HepG2 (cell line): Measurements from ENCODE around the gene DNMT3A. TPM values are rescaled to one million over a fixed set of nuclear protein-coding genes. Genes with fewer than 3 reads are reported as not detected.

Experiments
- ATF7-NPFF ChIP-seq: sonication (generic); formaldehyde crosslinking; IDR thresholded peaks from 2 replicates; pipeline ENCODE4 v1.8.1; 2023; ENCODE audit warnings: mild to moderate bottlenecking, low read depth, missing genetic modification reagents, moderate library complexity
- FIP1L1 ChIP-seq: fragments of 200-400 bp; formaldehyde crosslinking; IDR thresholded peaks from 2 replicates; pipeline ENCODE4 v1.6.1; 2018; ENCODE audit warnings: low read depth, mild to moderate bottlenecking, low read length, moderate library complexity, borderline replicate concordance; ENCODE audit not compliant: insufficient read depth
- HOXA3 ChIP-seq: sonication (generic); formaldehyde crosslinking; IDR thresholded peaks from 2 replicates; pipeline ENCODE4 v1.5.0; 2020; ENCODE audit warnings: missing genetic modification reagents
- KDM5B ChIP-seq: sonication (generic); formaldehyde crosslinking; IDR thresholded peaks from 2 replicates; pipeline ENCODE4 v1.4.0; 2020; ENCODE audit warnings: missing genetic modification reagents, mild to moderate bottlenecking, borderline replicate concordance
- NR2F1 ChIP-seq, 2 experiments: fragments of 450-650 bp in 1 of 2; formaldehyde crosslinking in 1 of 2; IDR thresholded peaks; 2 replicates each; pipeline versions ENCODE4 v1.5.0 to v1.6.1; 2016 to 2020; ENCODE audit warnings: mild to moderate bottlenecking in 1 of 2, missing compliant biosample characterization in 1 of 2, missing genetic modification reagents in 1 of 2, moderate library complexity in 1 of 2
- PLRG1 ChIP-seq: fragments of 450-650 bp; conservative IDR thresholded peaks from 2 replicates; pipeline ENCODE4 v1.6.1; 2016
- RCOR2 ChIP-seq: IDR thresholded peaks from 2 replicates; pipeline ENCODE4 v1.6.1; 2016; ENCODE audit warnings: missing biosample characterization, missing genetic modification reagents
- SAFB2 ChIP-seq: sonication (generic); formaldehyde crosslinking; IDR thresholded peaks from 2 replicates; pipeline ENCODE4 v1.5.1; 2020; ENCODE audit warnings: missing genetic modification reagents, low read depth, mild to moderate bottlenecking, borderline replicate concordance
- SAP130 ChIP-seq: IDR thresholded peaks from 2 replicates; pipeline ENCODE4 v1.6.1; 2016; ENCODE audit warnings: low read depth
- SCMH1 ChIP-seq: sonication (generic); formaldehyde crosslinking; IDR thresholded peaks from 2 replicates; pipeline ENCODE4 v1.9.0; 2021; ENCODE audit warnings: missing genetic modification reagents, mild to moderate bottlenecking, borderline replicate concordance
- SIN3A ChIP-seq: IDR thresholded peaks from 2 replicates; pipeline ENCODE4 v1.6.1; 2011; ENCODE audit warnings: low read depth, mild to moderate bottlenecking, control low read depth, low read length, borderline replicate concordance
- SOX6 ChIP-seq, 2 experiments: fragments of 450-650 bp in 1 of 2; sonication (generic) in 1 of 2; formaldehyde crosslinking in 1 of 2; IDR thresholded peaks; 2 replicates each; pipeline versions ENCODE4 v1.4.0 to v1.6.1; 2017 to 2020; ENCODE audit warnings: antibody characterized with exemption in 1 of 2, mild to moderate bottlenecking in 1 of 2, missing genetic modification reagents in 1 of 2
- SRF ChIP-seq: IDR thresholded peaks from 2 replicates; pipeline ENCODE4 v1.6.1; 2011; ENCODE audit warnings: mild to moderate bottlenecking, low read depth, low read length, moderate library complexity
- SSRP1 ChIP-seq: IDR thresholded peaks from 2 replicates; pipeline ENCODE4 v1.6.1; 2016; ENCODE audit warnings: control low read depth
- YEATS4 ChIP-seq: sonication (generic); formaldehyde crosslinking; IDR thresholded peaks from 2 replicates; pipeline ENCODE4 v1.4.0; 2020; ENCODE audit warnings: missing genetic modification reagents, borderline replicate concordance
- ZC3H4 ChIP-seq: sonication (generic); formaldehyde crosslinking; IDR thresholded peaks from 2 replicates; pipeline ENCODE4 v1.4.0; 2020; ENCODE audit warnings: missing genetic modification reagents, borderline replicate concordance
- ZEB1 ChIP-seq: IDR thresholded peaks from 2 replicates; pipeline ENCODE4 v1.6.1; 2012; ENCODE audit warnings: mild to moderate bottlenecking, low read depth, inconsistent platforms; ENCODE audit not compliant: insufficient replicate concordance
- ZKSCAN5 ChIP-seq: sonication (generic); formaldehyde crosslinking; IDR thresholded peaks from 2 replicates; pipeline ENCODE4 v1.5.1; 2020; ENCODE audit warnings: mild to moderate bottlenecking, missing genetic modification reagents
- ZNF773 ChIP-seq: sonication (generic); formaldehyde crosslinking; IDR thresholded peaks from 2 replicates; pipeline ENCODE4 v1.4.0; 2020; ENCODE audit warnings: missing genetic modification reagents, borderline replicate concordance
- ZNF780A ChIP-seq: sonication (generic); formaldehyde crosslinking; IDR thresholded peaks from 2 replicates; pipeline ENCODE4 v1.8.0; 2022; ENCODE audit warnings: mild to moderate bottlenecking, missing genetic modification reagents, moderate library complexity
- ZNF816 ChIP-seq: sonication (generic); formaldehyde crosslinking; IDR thresholded peaks from 2 replicates; pipeline ENCODE4 v1.8.0; 2022; ENCODE audit warnings: missing genetic modification reagents, mild to moderate bottlenecking, borderline replicate concordance
- ZSCAN30 ChIP-seq: sonication (generic); formaldehyde crosslinking; IDR thresholded peaks from 2 replicates; pipeline ENCODE4 v1.5.0; 2020; ENCODE audit warnings: mild to moderate bottlenecking, missing genetic modification reagents
- polyA plus RNA-seq, 8 experiments: library from polyadenylated mRNA; depleted of rRNA in 3 of 8; stranded (reverse) in 7 of 8; unstranded in 1 of 8; fragments of >200 nt; fragmentation: Illumina TruSeq in 4 of 8; extraction: Trizol in 4 of 8; gene quantifications; 2 replicates each; pipeline versions ENCODE4 v1.2.1 to v1.2.3, GENCODE V29; 2011 to 2016; ENCODE audit warnings: low read depth in 4 of 8, missing spikeins in 1 of 8, mixed read lengths in 1 of 8; ENCODE audit not compliant: insufficient read depth in 1 of 8
- total RNA-seq, 5 experiments: library from RNA; depleted of rRNA; stranded (reverse); fragments of >200 nt; fragmentation: Illumina TruSeq; extraction: Trizol; gene quantifications; 2 replicates each; pipeline ENCODE4 v1.2.3, GENCODE V29; 2016; ENCODE audit warnings: low read depth in 1 of 5
- TF ChIP-seq, protein P1 (sequence below): IDR thresholded peaks from 2 replicates; pipeline ENCODE4 v1.6.1; 2016; ENCODE audit warnings: missing compliant biosample characterization, missing genetic modification reagents, borderline replicate concordance
- TF ChIP-seq, protein P2 (sequence below): sonication (generic); formaldehyde crosslinking; IDR thresholded peaks from 2 replicates; pipeline ENCODE4 v1.8.0; 2022; ENCODE audit warnings: mild to moderate bottlenecking, missing genetic modification reagents, borderline replicate concordance
- TF ChIP-seq, protein P3 (sequence below): sonication (generic); formaldehyde crosslinking; IDR thresholded peaks from 2 replicates; pipeline ENCODE4 v1.5.0; 2020; ENCODE audit warnings: missing genetic modification reagents, mild to moderate bottlenecking, borderline replicate concordance
- TF ChIP-seq, protein P4 (sequence below): sonication (generic); formaldehyde crosslinking; IDR thresholded peaks from 2 replicates; pipeline ENCODE4 v1.4.0; 2020; ENCODE audit warnings: mild to moderate bottlenecking, low read depth, missing genetic modification reagents

DNMT3A gene
- total and polyA plus RNA-seq, 2 of the 13 experiments (the other 11 are each of a cell fraction or from before 2014, with no cell fraction given) = 14.7 to 29.1 TPM

GRCh38 chr2:25339791-25340180 lies 1.9 kb downstream of the DNMT3A start (continued):
- no peak for TF ChIP-seq SCMH1 (CRISPR knock-in tag)
- TF ChIP-seq RCOR2 = no peak
- TF ChIP-seq, protein P1, sequence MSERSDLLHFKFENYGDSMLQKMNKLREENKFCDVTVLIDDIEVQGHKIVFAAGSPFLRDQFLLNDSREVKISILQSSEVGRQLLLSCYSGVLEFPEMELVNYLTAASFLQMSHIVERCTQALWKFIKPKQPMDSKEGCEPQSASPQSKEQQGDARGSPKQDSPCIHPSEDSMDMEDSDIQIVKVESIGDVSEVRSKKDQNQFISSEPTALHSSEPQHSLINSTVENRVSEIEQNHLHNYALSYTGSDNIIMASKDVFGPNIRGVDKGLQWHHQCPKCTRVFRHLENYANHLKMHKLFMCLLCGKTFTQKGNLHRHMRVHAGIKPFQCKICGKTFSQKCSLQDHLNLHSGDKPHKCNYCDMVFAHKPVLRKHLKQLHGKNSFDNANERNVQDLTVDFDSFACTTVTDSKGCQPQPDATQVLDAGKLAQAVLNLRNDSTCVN (CRISPR knock-in tag) = no peak
- TF ChIP-seq NR2F1 (CRISPR knock-in tag; IDR thresholded peaks at IDR 0.05) = no peak
- no peak for TF ChIP-seq ZEB1
- TF ChIP-seq, protein P2, sequence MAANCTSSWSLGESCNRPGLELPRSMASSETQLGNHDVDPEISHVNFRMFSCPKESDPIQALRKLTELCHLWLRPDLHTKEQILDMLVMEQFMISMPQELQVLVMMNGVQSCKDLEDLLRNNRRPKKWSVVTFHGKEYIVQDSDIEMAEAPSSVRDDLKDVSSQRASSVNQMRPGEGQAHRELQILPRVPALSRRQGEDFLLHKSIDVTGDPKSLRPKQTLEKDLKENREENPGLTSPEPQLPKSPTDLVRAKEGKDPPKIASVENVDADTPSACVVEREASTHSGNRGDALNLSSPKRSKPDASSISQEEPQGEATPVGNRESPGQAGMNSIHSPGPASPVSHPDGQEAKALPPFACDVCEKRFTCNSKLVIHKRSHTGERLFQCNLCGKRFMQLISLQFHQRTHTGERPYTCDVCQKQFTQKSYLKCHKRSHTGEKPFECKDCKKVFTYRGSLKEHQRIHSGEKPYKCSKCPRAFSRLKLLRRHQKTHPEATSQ (CRISPR knock-in tag) = no peak
- TF ChIP-seq SAFB2 = no peak
- no peak for TF ChIP-seq SIN3A
- no peak for TF ChIP-seq ZC3H4 (CRISPR knock-in tag)
- TF ChIP-seq KDM5B (CRISPR knock-in tag) = no peak
- TF ChIP-seq FIP1L1 = no peak
- TF ChIP-seq, protein P3, sequence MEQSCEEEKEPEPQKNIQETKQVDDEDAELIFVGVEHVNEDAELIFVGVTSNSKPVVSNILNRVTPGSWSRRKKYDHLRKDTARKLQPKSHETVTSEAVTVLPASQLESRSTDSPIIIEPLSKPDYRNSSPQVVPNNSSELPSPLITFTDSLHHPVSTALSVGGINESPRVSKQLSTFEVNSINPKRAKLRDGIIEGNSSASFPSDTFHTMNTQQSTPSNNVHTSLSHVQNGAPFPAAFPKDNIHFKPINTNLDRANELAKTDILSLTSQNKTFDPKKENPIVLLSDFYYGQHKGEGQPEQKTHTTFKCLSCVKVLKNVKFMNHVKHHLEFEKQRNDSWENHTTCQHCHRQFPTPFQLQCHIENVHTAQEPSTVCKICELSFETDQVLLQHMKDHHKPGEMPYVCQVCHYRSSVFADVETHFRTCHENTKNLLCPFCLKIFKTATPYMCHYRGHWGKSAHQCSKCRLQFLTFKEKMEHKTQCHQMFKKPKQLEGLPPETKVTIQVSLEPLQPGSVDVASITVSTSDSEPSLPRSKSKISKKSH (CRISPR knock-in tag) = peak; percentile 43; the same call in 1 of the 2 replicates
- TF ChIP-seq SRF = no peak
- TF ChIP-seq SSRP1 (CRISPR knock-in tag) = no peak
- TF ChIP-seq SAP130 = peak; percentile 40
- no peak for TF ChIP-seq ZNF816 (CRISPR knock-in tag)
- TF ChIP-seq YEATS4 (CRISPR knock-in tag) = no peak
- TF ChIP-seq ZNF780A = no peak
- TF ChIP-seq, protein P4, sequence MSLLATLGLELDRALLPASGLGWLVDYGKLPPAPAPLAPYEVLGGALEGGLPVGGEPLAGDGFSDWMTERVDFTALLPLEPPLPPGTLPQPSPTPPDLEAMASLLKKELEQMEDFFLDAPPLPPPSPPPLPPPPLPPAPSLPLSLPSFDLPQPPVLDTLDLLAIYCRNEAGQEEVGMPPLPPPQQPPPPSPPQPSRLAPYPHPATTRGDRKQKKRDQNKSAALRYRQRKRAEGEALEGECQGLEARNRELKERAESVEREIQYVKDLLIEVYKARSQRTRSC = no peak
- no peak for TF ChIP-seq PLRG1
- TF ChIP-seq SOX6 (IDR thresholded peaks at IDR 0.05) = no peak
- no peak for TF ChIP-seq SOX6 (CRISPR knock-in tag; IDR thresholded peaks at IDR 0.05)
- no peak for TF ChIP-seq ZSCAN30 (CRISPR knock-in tag)
- no peak for TF ChIP-seq ATF7-NPFF (CRISPR knock-in tag)
- no peak for TF ChIP-seq ZNF773
- peak; percentile 56; the same call in 1 of the 2 replicates for TF ChIP-seq HOXA3 (CRISPR knock-in tag)
- TF ChIP-seq ZKSCAN5 (CRISPR knock-in tag) = no peak
